GM10847 (cell line): ENCODE measurements around the gene BCAR1.

Source experiments
- POLR2A ChIP-seq: IDR thresholded peaks from 2 replicates; pipeline ENCODE4 v1.6.1; 2011; ENCODE audit not compliant: insufficient read length; ENCODE audit errors: extremely low read depth

The BCAR1 gene

DNA sequence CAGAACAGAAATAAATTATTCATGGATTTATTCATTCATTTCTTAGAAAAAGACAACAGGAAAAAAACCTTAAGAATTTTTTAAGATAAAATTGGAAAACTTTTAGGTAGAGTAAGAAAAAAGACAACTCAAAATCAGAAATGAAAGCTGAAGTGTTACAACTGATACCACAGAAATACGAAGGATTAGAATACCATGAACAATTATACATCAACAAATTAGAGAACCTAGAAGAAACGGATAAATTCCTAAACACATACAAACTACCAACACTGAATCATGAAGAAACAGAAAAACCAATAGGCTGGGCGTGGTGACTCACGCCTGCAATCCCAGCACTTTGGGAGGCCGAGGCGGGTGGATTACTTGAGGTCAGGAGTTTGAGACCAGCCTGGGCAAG, 72.2 kb downstream of the BCAR1 start:
- no peak for TF ChIP-seq POLR2A
